HG02763 (cell line): ENCODE measurements around the gene ANTXR1.

ENCODE experiments used
- ATAC-seq: cut with Tn5 transposase; IDR thresholded peaks from one replicate; pipeline ENCODE4 v1.9.1; 2021; ENCODE audit warnings: mild to moderate bottlenecking, moderate library complexity; ENCODE audit not compliant: unreplicated experiment

ANTXR1 gene

DNA sequence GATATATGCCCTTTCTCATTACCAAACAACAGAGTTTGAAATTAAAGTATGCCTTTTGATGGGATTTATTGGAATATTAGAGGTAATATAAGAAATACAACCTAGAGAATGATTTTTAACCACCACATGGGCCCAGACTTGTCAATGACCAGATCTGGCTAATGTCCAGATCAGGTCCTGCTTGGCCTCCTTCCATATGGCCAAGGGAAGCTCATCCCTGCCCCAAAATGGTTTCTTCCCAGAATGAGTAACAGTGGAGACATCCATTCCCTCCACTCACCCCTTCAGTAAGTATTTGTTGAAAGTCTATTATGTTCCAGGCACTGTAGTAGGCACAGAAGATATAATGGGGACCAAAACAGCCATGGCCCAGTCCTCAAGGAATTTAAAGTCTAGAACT, 54.9 kb downstream of the ANTXR1 start:
- ATAC-seq, result no peak

DNA sequence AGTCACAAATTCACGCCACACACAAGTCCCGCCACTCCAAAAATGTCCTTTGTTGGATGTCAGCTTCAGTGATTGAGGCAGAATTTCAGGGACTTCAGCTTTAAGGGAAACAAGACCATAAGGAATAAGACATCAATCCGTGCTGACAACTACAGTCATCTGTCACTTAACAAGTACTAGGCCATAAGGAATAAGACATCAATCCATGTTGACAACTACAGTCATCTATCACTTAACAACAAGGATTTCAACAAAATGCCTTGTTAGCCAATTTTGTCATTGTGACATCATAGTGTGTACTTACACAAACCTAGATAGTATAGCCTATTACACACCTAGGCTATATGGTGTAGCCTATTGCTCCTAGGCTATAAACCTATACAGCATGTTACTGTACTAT, 58.0 kb downstream of the ANTXR1 start:
- ATAC-seq, result no peak

DNA sequence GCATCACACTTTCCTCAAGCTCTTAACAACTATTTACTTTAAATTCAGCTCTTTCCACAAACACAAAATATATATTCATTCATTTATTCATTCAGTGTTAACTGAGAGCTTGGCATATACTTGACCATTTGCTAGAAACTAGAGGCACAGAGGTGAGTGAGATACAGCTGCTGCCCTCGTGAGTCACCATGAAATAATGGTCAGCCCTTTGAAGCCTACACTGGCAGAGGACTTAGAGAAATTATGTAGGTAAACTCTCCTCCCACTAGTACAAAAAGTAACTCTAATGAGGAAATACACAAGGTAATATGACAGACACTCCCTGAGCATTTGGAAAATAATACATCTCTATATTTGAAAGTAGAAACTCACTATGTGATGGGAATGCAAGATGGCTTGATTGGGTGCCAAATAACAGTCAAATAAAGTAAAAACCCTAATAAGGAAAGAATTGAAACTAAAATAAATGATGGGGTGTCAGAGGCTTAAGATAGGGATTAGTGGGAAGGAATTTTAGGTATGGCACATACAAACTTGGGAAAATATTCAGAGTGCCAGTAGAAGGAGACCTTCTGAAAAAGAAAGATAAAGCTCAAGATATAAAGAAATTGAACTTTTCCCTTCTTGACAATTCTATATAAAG, 61.1 kb downstream of the ANTXR1 start:
- ATAC-seq, result no peak

DNA sequence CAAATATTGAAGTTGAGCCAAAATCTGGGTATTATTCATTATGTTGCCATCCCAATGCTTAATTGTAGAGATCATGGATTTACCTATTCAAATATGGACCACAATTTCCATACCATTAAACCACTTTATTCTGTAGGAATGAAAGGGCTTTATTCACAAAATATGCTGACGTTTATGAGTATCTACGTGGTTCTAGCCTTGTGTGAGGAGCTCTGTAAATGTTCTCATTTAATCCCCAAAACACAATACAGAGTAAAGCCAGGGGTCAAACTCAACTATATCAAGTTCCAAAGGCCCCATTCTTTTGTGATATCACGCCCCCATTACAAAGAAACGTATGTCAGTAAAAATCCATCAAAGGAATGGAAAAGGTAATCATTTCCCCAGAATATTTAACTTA, 61.9 kb downstream of the ANTXR1 start:
- no peak for ATAC-seq

DNA sequence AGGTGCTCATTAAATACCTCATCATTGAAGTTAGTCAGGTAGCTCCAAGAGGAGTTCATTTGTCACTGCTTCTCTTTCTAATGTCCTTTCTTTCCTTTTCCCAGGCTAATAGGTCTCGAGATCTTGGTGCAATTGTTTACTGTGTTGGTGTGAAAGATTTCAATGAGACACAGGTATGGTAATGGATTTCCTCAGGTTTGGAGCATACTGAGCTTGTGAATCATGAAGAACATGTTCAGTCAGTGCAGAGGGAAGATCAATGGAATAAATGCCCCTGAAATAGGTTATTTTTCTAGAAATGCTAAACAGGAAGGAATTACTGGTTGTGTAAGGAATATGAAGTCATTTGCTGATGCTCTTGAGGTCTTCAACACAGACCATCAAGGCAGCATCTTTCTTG, 62.5 kb downstream of the ANTXR1 start:
- no peak for ATAC-seq

DNA sequence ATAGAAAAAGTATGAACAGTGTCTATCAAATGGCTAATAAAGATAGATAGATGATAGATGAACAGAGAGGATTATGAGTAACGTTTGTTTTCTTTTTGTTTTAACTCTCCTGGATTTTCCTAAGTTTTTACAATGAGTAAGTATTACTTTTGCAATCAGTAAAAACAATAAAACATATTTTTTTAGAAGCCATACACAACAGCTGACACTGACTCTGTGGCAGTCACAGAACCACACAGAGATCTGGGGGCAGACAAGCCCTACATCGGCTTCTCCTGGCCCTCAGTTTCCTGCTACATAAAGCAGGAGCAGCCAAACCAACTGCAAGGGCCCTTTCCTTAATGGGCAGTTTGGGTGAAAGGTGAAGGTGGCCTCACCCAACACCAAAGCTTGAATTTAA, 63.6 kb downstream of the ANTXR1 start:
- ATAC-seq, result no peak

DNA sequence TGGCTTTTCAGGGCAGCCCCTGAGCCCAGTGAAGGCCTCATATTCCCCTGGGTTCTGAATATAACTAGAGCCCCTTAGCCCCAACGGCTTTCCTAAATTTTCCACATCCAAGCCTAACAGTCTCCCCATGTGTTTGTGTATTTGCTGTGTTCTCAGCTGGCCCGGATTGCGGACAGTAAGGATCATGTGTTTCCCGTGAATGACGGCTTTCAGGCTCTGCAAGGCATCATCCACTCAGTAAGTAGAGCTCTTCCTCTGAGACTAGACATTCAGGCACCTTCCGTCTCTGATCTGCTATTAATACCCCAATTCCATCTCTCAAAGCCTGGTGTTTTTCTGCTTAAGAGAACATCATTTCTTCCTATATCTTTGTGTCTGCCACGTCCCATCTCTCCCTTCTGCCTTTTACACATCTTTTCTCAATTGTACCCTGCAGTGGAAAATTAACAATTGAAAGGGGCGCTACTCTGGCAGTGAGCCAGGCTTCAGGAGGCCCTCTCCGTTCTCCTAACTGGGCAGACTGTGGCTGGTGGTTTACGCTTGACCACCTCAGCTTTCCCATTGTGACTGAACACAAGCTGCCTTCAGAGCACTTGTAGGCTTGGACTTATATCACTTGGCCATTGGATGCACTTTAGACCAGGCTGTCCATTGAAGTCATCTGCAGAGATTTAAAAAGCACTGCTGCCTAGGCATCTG, 64.4 kb downstream of the ANTXR1 start:
- no peak for ATAC-seq

DNA sequence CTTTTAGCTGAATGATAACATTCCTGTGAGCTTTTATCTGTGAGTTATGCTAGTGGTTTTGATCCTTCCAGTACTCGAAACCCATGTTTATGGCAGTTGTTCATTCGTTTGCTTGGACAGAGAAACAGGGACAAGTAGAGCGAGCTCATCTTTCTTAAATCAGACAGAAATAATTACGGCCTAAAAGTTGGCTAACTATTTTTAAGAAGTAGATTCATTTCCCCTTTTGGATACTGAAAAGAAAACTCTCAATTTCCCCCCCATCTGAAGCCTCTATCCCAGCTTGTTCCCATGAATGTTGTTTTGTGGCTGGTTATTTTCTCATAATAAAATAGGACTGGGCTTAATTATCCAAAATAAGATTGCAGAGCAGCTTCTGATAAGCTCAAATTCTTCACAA, 67.1 kb downstream of the ANTXR1 start:
- ATAC-seq, result no peak

DNA sequence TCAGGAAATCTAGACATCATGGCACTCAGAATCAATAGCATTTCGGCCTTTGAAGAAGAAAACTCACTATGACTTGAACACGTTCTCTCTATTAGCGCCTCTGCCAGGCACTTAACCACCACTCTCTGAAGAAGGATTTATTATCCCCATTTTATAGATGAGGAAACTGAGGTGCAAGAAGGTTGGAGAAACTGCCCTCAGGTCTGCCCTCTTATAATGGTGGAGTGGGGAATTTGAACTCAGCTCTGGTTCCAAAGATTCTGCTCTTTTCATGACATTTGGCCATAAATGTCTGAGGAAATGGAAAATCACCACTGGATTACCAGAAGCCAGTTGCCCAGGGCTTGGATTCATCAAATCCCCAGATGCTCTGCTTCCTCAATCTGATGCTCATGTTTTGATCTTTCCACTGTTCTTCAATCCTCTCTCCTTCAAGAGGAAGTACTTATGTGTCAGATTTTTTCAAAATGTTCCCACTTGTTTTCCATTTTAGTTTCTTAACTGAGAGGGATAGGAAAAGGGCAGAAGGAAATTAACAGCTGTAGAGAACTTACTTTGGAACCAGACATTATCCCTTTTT, 68.1 kb downstream of the ANTXR1 start:
- no peak for ATAC-seq

DNA sequence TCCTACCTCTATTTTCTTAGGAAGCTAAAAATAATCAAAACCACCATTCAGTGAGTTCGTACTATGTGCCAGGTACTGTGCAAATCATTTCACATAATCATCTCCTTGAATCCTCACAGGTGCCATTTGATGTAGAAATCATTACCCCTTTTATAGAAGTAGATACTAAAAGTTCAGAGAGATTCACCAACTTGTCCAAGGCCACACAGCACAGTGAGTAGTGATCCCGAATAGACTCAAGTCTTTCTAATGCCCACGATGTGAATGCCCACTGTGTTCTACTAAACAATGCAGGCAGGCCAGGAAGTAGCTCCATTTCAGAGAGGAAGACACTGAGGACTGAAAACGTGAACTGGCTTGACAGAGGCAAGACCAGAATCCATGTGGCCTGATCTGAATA, 68.8 kb downstream of the ANTXR1 start:
- ATAC-seq, result no peak

DNA sequence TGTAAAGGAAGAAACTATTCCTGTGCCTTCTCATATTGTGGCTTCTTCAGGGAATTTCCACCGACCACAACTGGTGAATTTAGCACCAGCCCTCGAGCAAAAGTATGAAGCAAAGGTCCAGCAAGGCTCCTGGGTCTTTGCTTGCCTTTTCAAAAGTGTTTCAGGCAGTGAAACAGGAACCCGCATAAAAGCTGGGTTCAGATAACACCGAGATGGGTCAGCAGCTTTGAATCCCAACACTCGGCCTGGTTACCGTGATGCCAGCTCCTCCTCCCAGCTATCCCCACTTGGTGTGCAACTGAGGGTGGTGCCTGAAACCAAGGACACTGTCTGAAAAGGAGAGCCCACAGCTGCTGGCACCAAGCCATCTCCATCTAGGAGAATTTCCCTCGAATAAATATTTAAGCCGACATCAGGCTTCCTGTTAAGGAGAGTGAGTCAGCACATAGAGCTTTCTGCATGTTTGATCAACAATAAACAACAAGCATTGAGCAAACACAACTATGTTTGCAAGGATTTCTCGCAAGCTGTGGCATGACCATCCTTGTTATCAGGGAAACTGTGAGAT, 69.5 kb downstream of the ANTXR1 start:
- no peak for ATAC-seq

DNA sequence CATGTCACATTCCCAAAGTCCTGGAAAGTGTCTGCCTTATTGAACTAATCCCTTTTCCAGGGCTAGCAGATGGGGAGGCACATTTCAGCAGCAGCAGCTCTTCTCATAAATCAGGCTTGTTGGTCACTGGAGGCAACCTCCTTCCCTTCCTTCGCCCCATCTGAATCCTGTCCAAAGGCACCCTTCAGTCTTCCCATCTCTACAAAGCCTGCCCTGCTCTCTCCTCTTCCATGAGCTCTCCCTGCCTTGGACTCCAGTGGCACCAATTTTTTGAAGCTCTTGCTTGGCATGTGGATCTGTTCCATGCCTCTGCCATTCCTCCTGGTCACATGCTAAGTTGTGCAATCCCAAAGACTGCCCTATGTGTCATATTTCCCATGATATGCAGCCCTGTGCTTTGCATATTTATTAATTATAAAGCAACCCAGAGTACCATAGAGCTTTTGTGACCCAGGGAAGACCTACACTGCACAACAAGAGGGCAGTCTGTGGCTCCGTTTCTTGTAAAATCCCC, 70.3 kb downstream of the ANTXR1 start:
- ATAC-seq, result no peak

DNA sequence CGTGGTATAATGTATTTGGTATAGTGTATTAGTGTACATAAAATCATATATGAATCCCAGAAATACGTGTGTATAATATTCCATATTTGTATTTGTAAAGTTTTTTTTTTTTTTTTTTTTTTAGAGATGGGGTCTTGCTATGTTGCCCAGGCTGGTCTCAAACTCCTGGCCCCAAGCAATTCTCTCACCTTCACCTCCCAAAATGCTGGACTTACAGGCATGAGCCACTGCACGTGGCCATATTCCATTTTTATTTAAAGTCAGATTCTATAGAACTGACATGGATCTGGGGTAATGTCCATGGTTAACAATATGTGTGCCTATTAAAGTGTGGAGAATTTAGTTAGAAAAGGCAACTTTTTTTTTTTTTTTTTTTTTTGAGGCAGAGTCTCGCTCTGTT, 71.5 kb downstream of the ANTXR1 start:
- no peak for ATAC-seq

DNA sequence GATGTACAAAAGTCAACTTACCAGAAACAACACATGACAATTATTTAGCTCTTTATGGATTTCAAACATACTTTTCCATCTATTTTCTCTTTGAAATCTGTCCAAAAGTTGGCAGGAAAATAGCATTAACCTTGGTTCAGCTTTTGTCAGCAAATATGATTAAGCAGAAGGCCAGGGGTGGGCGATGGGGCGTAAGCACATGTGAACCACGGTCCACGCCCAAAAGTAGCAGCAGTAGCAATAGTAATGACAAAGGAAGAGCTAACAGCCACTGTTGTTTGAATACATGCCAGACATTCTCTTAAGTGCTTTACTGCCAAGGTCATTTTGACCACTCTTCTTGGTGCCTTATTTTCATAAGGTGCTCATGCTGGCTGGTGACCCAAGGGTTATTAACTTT, 73.5 kb downstream of the ANTXR1 start:
- no peak for ATAC-seq

DNA sequence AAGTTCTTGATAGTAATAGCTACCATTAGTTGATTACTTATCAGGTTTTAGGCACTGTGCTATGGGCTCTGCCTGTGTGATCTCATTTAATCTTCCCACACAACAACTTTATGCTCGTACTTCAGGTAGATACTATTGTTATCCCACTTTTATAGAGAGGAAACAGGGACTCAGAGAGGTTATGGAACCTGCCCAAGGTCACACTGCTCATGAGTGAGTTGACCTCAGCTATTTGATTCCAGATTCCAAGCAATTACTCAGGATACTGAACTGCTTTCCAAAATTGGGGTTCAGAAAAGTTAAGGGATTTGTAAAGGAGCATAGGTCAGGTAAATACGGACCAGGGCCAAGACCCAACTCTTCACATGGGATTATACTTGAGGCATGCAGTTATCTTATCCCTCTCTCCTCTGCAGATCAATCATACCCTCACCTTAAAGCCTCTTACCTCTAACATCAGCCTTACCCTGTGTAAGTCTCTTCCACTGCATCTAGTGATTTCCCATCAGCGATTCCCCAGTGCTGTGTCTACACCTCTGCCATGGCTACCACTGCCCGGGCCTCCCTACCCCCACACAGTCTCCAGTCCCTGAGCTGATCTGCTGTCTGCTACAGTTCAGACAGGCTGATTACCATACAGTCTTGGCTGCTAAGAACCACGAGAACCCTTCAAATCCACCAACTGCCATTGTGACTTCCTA, 74.4 kb downstream of the ANTXR1 start:
- no peak for ATAC-seq

DNA sequence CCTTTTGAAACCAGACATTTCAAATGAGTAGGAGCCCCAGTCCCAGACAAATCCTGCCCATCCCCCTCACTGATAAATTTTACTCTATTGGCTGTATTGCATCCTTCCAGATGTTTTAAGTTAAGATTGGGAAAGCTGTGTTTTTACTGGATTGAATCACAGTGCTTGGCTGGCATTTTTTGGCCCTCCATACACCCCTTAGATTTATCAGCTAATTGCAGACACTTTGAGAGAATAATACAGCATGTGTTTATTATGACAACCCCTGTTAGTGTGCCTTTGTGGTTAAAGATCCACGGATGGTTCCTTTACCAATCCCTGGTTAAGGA, 74.9 kb downstream of the ANTXR1 start:
- ATAC-seq, result no peak

DNA sequence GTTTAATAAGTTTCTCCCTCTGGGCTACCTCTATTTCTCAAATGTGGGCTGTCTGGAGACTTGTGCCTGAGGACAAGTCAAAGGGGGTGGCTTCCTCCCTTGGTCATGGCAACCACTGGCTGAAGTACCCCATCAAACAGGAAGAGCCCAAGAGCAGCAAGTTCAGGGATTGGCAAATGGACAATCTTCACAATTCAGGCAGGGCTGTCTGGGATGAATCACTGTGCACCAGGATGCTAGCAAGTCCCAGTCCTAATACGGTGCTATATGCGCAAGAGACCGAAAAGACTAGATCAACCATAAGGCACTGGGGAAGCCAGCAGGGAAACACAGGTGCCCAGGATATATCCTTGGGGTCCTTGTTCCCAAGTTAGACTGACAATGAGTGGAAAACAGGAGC, 75.5 kb downstream of the ANTXR1 start:
- no peak for ATAC-seq

DNA sequence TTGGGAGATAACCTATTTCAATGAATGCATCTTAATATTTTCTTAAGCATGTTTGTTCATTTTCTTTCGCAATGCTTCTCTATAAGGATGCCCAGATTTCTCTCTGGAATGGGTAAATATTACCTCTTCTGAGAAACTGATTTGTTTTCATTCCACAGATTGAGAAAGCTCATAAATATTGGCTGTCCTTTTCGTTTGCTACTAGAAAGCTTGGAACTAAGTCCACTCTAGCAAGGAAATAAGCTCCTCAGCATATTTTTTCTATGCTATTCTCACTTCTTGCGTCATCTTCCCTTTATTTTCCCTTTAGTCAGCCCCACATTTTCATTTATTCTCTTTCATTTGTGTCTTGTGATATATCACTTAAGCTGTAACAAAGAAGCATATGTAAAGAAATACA, 76.3 kb downstream of the ANTXR1 start:
- no peak for ATAC-seq

DNA sequence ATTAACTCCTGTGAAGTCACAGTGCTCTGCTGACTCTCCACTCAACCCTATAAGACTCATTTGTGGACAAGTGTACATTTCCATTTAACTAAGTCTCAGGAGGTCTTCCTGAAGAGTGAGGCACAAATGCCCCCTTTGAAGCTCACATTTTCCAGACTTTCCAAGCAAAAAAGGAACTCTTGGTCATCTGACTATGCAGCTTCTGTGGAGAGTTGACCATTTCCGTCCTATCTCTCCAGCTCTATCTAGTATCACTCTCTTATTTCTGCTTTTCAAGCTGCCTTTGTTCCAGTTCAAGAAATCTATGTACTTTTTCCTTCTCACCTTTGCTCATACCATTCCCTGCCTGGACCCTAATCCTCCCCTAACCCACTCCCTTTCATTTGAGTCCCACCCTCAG, 77.0 kb downstream of the ANTXR1 start:
- no peak for ATAC-seq

DNA sequence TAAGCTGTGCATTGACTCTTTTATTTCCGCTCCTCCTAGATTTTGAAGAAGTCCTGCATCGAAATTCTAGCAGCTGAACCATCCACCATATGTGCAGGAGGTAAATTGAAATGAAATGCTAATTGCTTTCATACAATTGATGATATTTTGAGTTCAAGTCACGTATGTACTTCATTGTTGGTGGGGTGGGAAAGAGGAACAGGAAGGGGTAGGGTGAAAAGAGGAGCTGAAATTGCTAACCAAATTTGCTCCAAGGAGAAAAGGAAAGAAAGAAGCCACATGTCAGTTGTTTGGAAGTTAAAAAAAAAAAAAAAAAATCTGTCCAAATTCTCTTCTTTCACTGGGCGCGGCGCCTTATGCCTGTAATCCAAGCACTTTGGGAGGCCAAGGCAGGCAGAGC, 77.8 kb downstream of the ANTXR1 start:
- no peak for ATAC-seq

DNA sequence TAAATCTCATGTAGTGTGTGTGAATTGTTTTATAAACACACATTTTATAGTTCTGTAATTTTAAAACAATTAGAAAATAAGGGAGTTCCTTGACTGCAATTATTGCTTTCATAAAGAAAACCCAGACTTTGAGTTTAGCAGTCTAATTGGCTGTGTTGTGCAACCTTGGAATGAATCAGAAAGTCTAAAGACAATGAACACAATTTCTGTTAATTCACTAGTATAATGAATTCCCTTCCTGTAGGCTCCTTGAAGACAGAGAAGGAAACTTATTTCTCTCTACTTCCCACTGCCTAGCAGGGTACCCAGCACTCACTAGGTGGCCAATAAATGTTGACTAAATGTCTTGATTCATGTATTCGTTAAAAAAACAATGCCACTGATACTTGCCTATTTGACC, 79.9 kb downstream of the ANTXR1 start:
- ATAC-seq, result no peak

DNA sequence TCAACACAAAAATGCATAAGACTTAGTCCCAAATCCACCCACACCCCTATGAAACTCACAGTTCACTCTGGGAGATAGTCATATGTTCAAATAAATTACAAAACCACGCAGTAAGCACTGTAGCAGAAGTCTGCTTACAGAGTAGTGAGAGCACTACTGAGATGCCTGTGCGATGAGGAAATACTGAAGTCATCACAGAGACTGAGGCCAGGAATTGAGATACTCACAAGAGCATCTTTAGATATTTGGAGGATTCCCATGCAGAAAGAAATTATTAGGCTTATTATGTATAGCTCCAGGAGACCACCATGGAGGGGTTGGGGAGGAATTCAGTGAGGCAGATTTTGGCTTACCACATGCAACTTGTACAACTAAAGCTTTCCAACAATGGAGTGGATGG, 82.3 kb downstream of the ANTXR1 start:
- no peak for ATAC-seq
